DND-41 (cell line): ENCODE results near the gene DENND11.

ENCODE experiments used
- CTCF ChIP-seq: IDR thresholded peaks from 2 replicates; pipeline ENCODE4 v1.5.1; 2012; ENCODE audit warnings: borderline replicate concordance, low read length, moderate library complexity, mild to moderate bottlenecking; ENCODE audit not compliant: poor library complexity, severe bottlenecking; ENCODE audit errors: extremely low read depth
- EZH2 ChIP-seq: IDR thresholded peaks from 3 replicates; pipeline ENCODE4 v1.6.1; 2012; ENCODE audit warnings: borderline replicate concordance, low read depth, mild to moderate bottlenecking, moderate library complexity, low read length, inconsistent platforms; ENCODE audit not compliant: severe bottlenecking

GRCh38 chr7:141686670-141687069 is 15.3 kb downstream of the DENND11 start:
- TF ChIP-seq CTCF (no peak), EZH2 (no peak)
